HG02970 (cell line): ENCODE data around the gene HOXA6.

Experiments
- ATAC-seq: cut with Tn5 transposase; IDR thresholded peaks from one replicate; pipeline ENCODE4 v1.9.1; 2021; ENCODE audit warnings: mild to moderate bottlenecking, moderate library complexity, moderate number of reproducible peaks; ENCODE audit not compliant: unreplicated experiment, low FRiP score

The HOXA6 gene

GRCh38 chr7:27147199-27148030 lies at the start of gene HOXA6:
TSS of gene HOXA6 (minus strand) at chr7:27147774. CDS start at chr7:27147749, 25 bp downstream.
- ATAC-seq = no peak

- ATAC-seq = no peak
These were observed 48.8 kb upstream of the HOXA6 start for GRCh38 chr7:27196287-27196767.

- ATAC-seq = no peak
These were observed 47.3 kb upstream of the HOXA6 start for GRCh38 chr7:27194686-27195379.

- no peak for ATAC-seq
These were observed 46.4 kb upstream of the HOXA6 start for GRCh38 chr7:27194002-27194352.

- ATAC-seq = no peak
These were observed 45.9 kb upstream of the HOXA6 start for GRCh38 chr7:27193335-27194001.

GRCh38 chr7:27192546-27193334 lies 45.2 kb upstream of the HOXA6 start:
- no peak for ATAC-seq

GRCh38 chr7:27191833-27192545 lies 44.4 kb upstream of the HOXA6 start:
- ATAC-seq = no peak

- no peak for ATAC-seq
These were observed 43.7 kb upstream of the HOXA6 start for GRCh38 chr7:27191161-27191731.

GRCh38 chr7:27189997-27190748 lies 42.6 kb upstream of the HOXA6 start:
- no peak for ATAC-seq

- ATAC-seq = no peak
These were observed 41.9 kb upstream of the HOXA6 start for GRCh38 chr7:27189295-27189996.

- no peak for ATAC-seq
These were observed 41.1 kb upstream of the HOXA6 start for GRCh38 chr7:27188386-27189294.

- ATAC-seq = no peak
These were observed 40.2 kb upstream of the HOXA6 start for GRCh38 chr7:27187475-27188385.

- no peak for ATAC-seq
These were observed 39.3 kb upstream of the HOXA6 start for GRCh38 chr7:27186668-27187474.

- ATAC-seq = no peak
These were observed 38.5 kb upstream of the HOXA6 start for GRCh38 chr7:27185854-27186667.
